ENCODE measurements around the gene AMN1. TPM values are rescaled to one million over a fixed set of nuclear protein-coding genes. Genes with fewer than 3 reads are reported as not detected.
"Not testable (repeated sequence)": the region's sequence is repeated elsewhere in the genome, so short reads cannot be mapped to it uniquely, and the experiment has no call there.

AMN1 gene
- total RNA-seq, 2 experiments from 2014 or later: 6.9 to 8.5 TPM

GRCh38 chr12:31702047-31702446, 26.8 kb downstream of the AMN1 start:
- H3K4me3 Mint-ChIP-seq: no peak overlapping the region
- TF ChIP-seq CTCF (IDR thresholded peaks at IDR 0.05): no peak
- no peaks in the 10 kb centered on the region for H3K27me3 ChIP-seq (ENCODE audit: control insufficient read depth in 1 of 2, insufficient read depth in 2 of 2, low read length in 2 of 2)
- H3K9me3 Mint-ChIP-seq: no peaks in the 10 kb centered on the region
- CTCF ChIA-PET: interaction anchor here (0.7 to 1.4 kb wide), 4 partner anchors 39 to 359 kb away, joined by 3 to 4 read pairs (median 3); no protein-coding TSS in a partner anchor
- H3K4me1 Mint-ChIP-seq (ENCODE audit: low read depth): peaks cover 33% of the 10 kb centered on the region
- H3K27ac ChIP-seq (ENCODE audit: low read depth in 1 of 2, low read length in 2 of 2): no peak overlapping the region
- H3K9me3 ChIP-seq (ENCODE audit: control insufficient read depth in 1 of 2, insufficient read depth in 1 of 2, low read length in 2 of 2): no peaks in the 10 kb centered on the region
- ATAC-seq (ENCODE audit: poor library complexity): no peak
- H3K36me3 ChIP-seq (ENCODE audit: insufficient read depth, low read length): peaks cover 32% of the 10 kb centered on the region
- peaks cover 73% of the 10 kb centered on the region for H3K36me3 Mint-ChIP-seq (ENCODE audit: low read depth)
- intact Hi-C loops (cut with DNase I, micrococcal nuclease): no loop called here
- no peaks in the 10 kb centered on the region for H3K27me3 Mint-ChIP-seq
- POLR2A ChIA-PET: interaction anchor here (1.6 to 3.2 kb wide), 2 partner anchors 27 to 258 kb away, joined by 6 to 12 read pairs; partner anchors contain the start of gene AMN1
- no peak overlapping the region for H3K4me3 ChIP-seq (ENCODE audit: low read length)
- DNase-seq: no peak
- H3K27ac Mint-ChIP-seq: no peak overlapping the region
- peaks cover 7% of the 10 kb centered on the region for H3K4me1 ChIP-seq (ENCODE audit: insufficient read depth, low read length)

DNA sequence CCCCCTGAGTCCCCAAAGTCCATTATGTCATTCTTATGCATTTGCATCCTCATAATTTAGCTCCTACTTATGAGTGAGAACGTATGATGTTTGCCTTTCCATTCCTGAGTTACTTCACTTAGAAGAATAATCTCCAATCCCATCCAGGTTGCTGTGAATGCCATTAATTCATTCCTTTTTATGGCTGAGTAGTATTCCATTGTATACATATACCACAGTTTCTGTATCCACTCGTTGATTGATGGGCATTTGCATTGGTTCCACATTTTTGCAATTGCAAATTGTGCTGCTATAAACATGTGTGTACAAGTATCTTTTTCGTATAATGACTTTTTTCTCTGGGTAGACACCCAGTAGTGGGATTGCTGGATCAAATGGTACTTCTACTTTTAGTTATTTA, 38.9 kb downstream of the AMN1 start:
- H3K27ac Mint-ChIP-seq; H3K4me3 Mint-ChIP-seq; DNase-seq; H3K4me1 ChIP-seq (ENCODE audit: insufficient read depth, low read length); H3K27ac ChIP-seq (ENCODE audit: low read depth in 1 of 2, low read length in 2 of 2); H3K27me3 ChIP-seq (ENCODE audit: control insufficient read depth in 1 of 2, insufficient read depth in 2 of 2, low read length in 2 of 2); H3K27me3 Mint-ChIP-seq; H3K4me3 ChIP-seq (ENCODE audit: low read length); ATAC-seq (ENCODE audit: poor library complexity); H3K9me3 Mint-ChIP-seq; POLR2A ChIA-PET; H3K4me1 Mint-ChIP-seq (ENCODE audit: low read depth); CTCF ChIA-PET: not testable (repeated sequence)
- H3K36me3 ChIP-seq (ENCODE audit: insufficient read depth, low read length): peaks cover 14% of the 10 kb centered on the region
- intact Hi-C loops (cut with DNase I, micrococcal nuclease): loop anchor here in 1 of 2 experiments (10.0 kb wide), 1 partner anchor 1065 kb away; the partner anchor contains the start of gene YARS2
- H3K36me3 Mint-ChIP-seq (ENCODE audit: low read depth): peaks cover 67% of the 10 kb centered on the region
- H3K9me3 ChIP-seq (ENCODE audit: control insufficient read depth in 1 of 2, insufficient read depth in 1 of 2, low read length in 2 of 2): peaks cover 0 to 12% of the 10 kb centered on the region in 2 experiments

DNA sequence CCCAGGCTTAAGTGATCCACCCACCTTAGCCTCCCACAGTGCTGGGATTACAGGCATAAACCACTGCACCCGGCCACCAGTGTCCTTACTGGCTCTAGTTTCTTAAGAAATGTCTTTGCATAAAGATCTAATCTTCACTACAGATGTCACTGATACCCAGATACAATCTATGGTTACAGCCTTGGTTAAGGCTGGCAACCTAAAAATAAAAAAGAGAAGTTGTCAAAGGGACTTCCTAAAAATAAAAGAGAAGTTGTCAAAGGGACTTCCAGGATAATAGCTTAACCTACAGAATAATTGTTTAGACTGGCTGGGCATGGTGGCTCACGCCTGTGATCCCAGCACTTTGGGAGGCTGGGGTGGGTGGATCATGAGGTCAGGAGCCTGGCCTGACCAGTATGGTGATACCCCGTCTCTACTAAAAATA, 41.7 kb downstream of the AMN1 start:
- Histone ChIP-seq H3K4me3 (ENCODE audit: low read length) (no peak overlapping the region), H3K27ac (ENCODE audit: low read depth in 1 of 2, low read length in 2 of 2) (no peak overlapping the region), H3K36me3 (ENCODE audit: insufficient read depth, low read length) (peaks cover 20% of the 10 kb centered on the region), H3K9me3 (ENCODE audit: control insufficient read depth in 1 of 2, insufficient read depth in 1 of 2, low read length in 2 of 2) (peaks cover 17 to 31% of the 10 kb centered on the region in 2 experiments), H3K4me1 (ENCODE audit: insufficient read depth, low read length) (no peaks in the 10 kb centered on the region), H3K27me3 (ENCODE audit: control insufficient read depth in 1 of 2, insufficient read depth in 2 of 2, low read length in 2 of 2) (no peaks in the 10 kb centered on the region)
- no peak overlapping the region for H3K27ac Mint-ChIP-seq
- POLR2A ChIA-PET: no interaction called here
- peaks cover 93% of the 10 kb centered on the region for H3K36me3 Mint-ChIP-seq (ENCODE audit: low read depth)
- DNase-seq: peak in 3 of 14 experiments; percentile 11 to 33 (median 18)
- TF ChIP-seq CTCF (IDR thresholded peaks at IDR 0.05): no peak
- no peaks in the 10 kb centered on the region for H3K27me3 Mint-ChIP-seq
- H3K4me3 Mint-ChIP-seq: no peak overlapping the region
- ATAC-seq (ENCODE audit: poor library complexity): no peak
- CTCF ChIA-PET: interaction anchor here (0.8 kb wide), 1 partner anchor 24 kb away, joined by 3 read pairs; no protein-coding TSS in a partner anchor
- intact Hi-C loops (cut with DNase I, micrococcal nuclease): loop anchor here (2.0 to 10.0 kb wide), 2 partner anchors 34 to 1068 kb away; partner anchors contain the start of gene YARS2 (in 1 of the 2)
- peaks cover 8% of the 10 kb centered on the region for H3K4me1 Mint-ChIP-seq (ENCODE audit: low read depth)
- peaks cover 4% of the 10 kb centered on the region for H3K9me3 Mint-ChIP-seq

Data from CD4-positive, alpha-beta T cell (primary cell).